NT2/D1 (cell line): ENCODE measurements around the gene PTTG1IP2.

Experiments
- SUZ12 ChIP-seq: IDR thresholded peaks from 2 replicates; pipeline ENCODE4 v1.6.1; 2011; ENCODE audit not compliant: insufficient read length, insufficient read depth; ENCODE audit errors: extremely low read depth
- YY1 ChIP-seq: IDR thresholded peaks from 2 replicates; pipeline ENCODE4 v1.6.1; 2011; ENCODE audit not compliant: insufficient read length, insufficient read depth
- ZNF274 ChIP-seq: IDR thresholded peaks from 2 replicates; pipeline ENCODE4 v1.6.1; 2011; ENCODE audit warnings: mild to moderate bottlenecking, low read depth, low read length

DNA sequence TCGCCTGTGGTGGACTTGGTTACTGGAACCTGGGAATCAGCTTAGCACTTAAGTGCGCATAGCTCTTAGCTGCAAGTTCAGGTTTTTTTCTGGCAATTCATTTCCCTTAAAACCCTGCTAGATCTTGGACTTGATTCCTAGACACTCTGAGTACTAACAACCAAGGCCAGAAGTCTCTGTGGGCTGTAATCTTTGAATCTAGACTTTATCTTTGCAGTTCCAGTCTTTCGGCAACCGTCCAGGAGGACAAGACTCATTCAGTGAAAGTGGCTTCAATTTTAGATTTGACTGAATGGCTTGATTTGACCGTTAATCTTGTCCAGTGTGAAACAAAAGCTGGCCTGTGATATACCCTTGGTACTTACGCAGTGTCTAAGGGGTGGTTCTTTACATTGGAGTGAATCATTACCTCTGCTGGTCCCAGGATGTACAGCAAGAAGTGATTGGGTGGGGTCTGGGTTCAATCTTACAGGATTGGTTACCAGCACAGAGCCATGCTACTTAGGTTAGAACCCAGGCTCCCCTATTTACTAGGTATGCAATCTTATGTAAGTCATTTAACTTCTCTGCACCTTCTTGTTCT lies 16.4 kb downstream of the PTTG1IP2 start:
- TF ChIP-seq SUZ12 (no peak), YY1 (no peak), ZNF274 (no peak)
